ENCODE data around the gene ZRANB3.

- no peak for TF ChIP-seq CTCF (IDR thresholded peaks at IDR 0.05; ENCODE audit: low read length)
- no peak for TF ChIP-seq EZH2phosphoT487 (IDR thresholded peaks at IDR 0.05; ENCODE audit: low read length)
Observed at GRCh38 chr2:135159191-135159590, 371.8 kb downstream of the ZRANB3 start.

All from MM.1S (cell line).